Measurements from ENCODE around the gene CCDC171.

Gene CCDC171

GRCh38 chr9:15901572-15901971, 348.7 kb downstream of the CCDC171 start:
- no peak for DNase-seq

GRCh38 chr9:15909297-15909696, 356.5 kb downstream of the CCDC171 start:
- DNase-seq = no peak

GRCh38 chr9:15915711-15916110, 362.9 kb downstream of the CCDC171 start:
- no peak for DNase-seq

GRCh38 chr9:15927161-15927560, 374.3 kb downstream of the CCDC171 start:
- DNase-seq = no peak

- no peak for DNase-seq
These were observed 382.9 kb downstream of the CCDC171 start for GRCh38 chr9:15935661-15936305.

- no peak for DNase-seq
These were observed 383.6 kb downstream of the CCDC171 start for GRCh38 chr9:15936306-15936921.

- DNase-seq = no peak
These were observed 390.1 kb downstream of the CCDC171 start for GRCh38 chr9:15942831-15943424.

- no peak for DNase-seq
These were observed 391.5 kb downstream of the CCDC171 start for GRCh38 chr9:15944341-15944740.

GRCh38 chr9:15959663-15960062, 406.8 kb downstream of the CCDC171 start:
- no peak for DNase-seq

- DNase-seq = no peak
These were observed 408.4 kb downstream of the CCDC171 start for GRCh38 chr9:15961217-15961616.

- DNase-seq = no peak
These were observed 412.5 kb downstream of the CCDC171 start for GRCh38 chr9:15965246-15965745.

- DNase-seq = no peak
These were observed 413.6 kb downstream of the CCDC171 start for GRCh38 chr9:15966471-15966870.

- no peak for DNase-seq
These were observed 414.2 kb downstream of the CCDC171 start for GRCh38 chr9:15967068-15967467.

GRCh38 chr9:15972760-15973159, 419.9 kb downstream of the CCDC171 start:
- DNase-seq = no peak

- no peak for DNase-seq
These were observed 422.4 kb downstream of the CCDC171 start for GRCh38 chr9:15975101-15975778.

- no peak for DNase-seq
These were observed 424.6 kb downstream of the CCDC171 start for GRCh38 chr9:15977438-15977837.

GRCh38 chr9:15982182-15982581, 429.3 kb downstream of the CCDC171 start:
- no peak for DNase-seq

- no peak for DNase-seq
These were observed 446.8 kb downstream of the CCDC171 start for GRCh38 chr9:15999422-16000339.

- DNase-seq = no peak
These were observed 448.0 kb downstream of the CCDC171 start for GRCh38 chr9:16000811-16001210.

GRCh38 chr9:16001856-16002255, 449.0 kb downstream of the CCDC171 start:
- DNase-seq = no peak

- no peak for DNase-seq
These were observed 450.0 kb downstream of the CCDC171 start for GRCh38 chr9:16002816-16003215.

- no peak for DNase-seq
These were observed 450.9 kb downstream of the CCDC171 start for GRCh38 chr9:16003785-16004184.
